Breast epithelium (tissue), 3 donors: Measurements from ENCODE around the gene BBS7.

Experiments
- CTCF ChIP-seq, 3 donors: fragments of 450-650 bp; IDR thresholded peaks; one replicate each; pipeline ENCODE4 v1.5.1; 2016 to 2017; ENCODE audit warnings: antibody characterized with exemption in 3 of 3, mild to moderate bottlenecking in 3 of 3, moderate library complexity in 3 of 3
- POLR2A ChIP-seq: fragments of 450-650 bp; IDR thresholded peaks from one replicate; pipeline ENCODE4 v1.6.1; 2016; ENCODE audit warnings: antibody characterized with exemption, mild to moderate bottlenecking, moderate library complexity
- POLR2AphosphoS5 ChIP-seq, 3 donors: sonication (generic); formaldehyde crosslinking; IDR thresholded peaks; one replicate each; pipeline ENCODE4 v1.6.1; 2017; ENCODE audit warnings: antibody characterized with exemption in 3 of 3

GRCh38 chr4:121876070-121876469, 5.8 kb upstream of the BBS7 start:
- TF ChIP-seq POLR2AphosphoS5 (IDR thresholded peaks at IDR 0.05), result no peak
- no peak for TF ChIP-seq CTCF (IDR thresholded peaks at IDR 0.05)
- TF ChIP-seq POLR2A, result no peak
